HepG2 (cell line): Measurements from ENCODE around the gene RASA3. TPM values are rescaled to one million over a fixed set of nuclear protein-coding genes. Genes with fewer than 3 reads are reported as not detected.

Experiments used
- ATAC-seq: fragments of 200-7000 bp; cut with Tn5 transposase; 3 replicates; pipeline ENCODE4 v1.9.1; 2020; ENCODE audit warnings: mild to moderate bottlenecking, moderate library complexity
- BruUV-seq: library from RNA; stranded (reverse); fragments of 400-500 nt; replicated peaks from 2 replicates; lab custom pipeline; 2021; lab: Mats Ljungman, UMichigan
- CTCF ChIA-PET: fragments of 300-600 bp; formaldehyde crosslinking; extraction: SDS; loops from one replicate; lab custom pipeline; 2021; ENCODE audit warnings: low total read pairs, inconsistent platforms, low intra/inter-chr PET ratio; lab: Yijun Ruan, JAX
- POLR2A ChIA-PET: fragments of 350-600 bp; sonication (Branson Sonifier 250); formaldehyde crosslinking; loops from one replicate; lab custom pipeline; 2020; ENCODE audit warnings: antibody characterized with exemption, inconsistent platforms; lab: Yijun Ruan, JAX
- DNase-seq: peaks from one replicate; pipeline ENCODE4 v3.0.0-alpha.2; 2015; ENCODE audit warnings: low spot score
- FAIRE-seq: peaks from 3 replicates; lab custom pipeline; 2011; peaks lifted over from hg19 to GRCh38; lab: Jason Lieb, UNC
- H2AFZ ChIP-seq: one replicate; pipeline ENCODE4 v1.6.1; 2011; ENCODE audit warnings: low read length, inconsistent platforms
- H3K27ac ChIP-seq: fragments of 300-600 bp; 3 replicates; pipeline ENCODE4 v1.8.0; 2011; ENCODE audit warnings: mixed run types, mild to moderate bottlenecking, mixed read lengths, low read length, inconsistent platforms; ENCODE audit not compliant: insufficient read depth; ENCODE audit errors: extremely low read length
- H3K27me3 ChIP-seq, 2 experiments: fragments of 200-600 bp in 1 of 2; 2 replicates in 1 of 2; 3 replicates in 1 of 2; pipeline versions ENCODE4 v1.6.0 to v1.8.0; 2011; ENCODE audit warnings: low read length in 2 of 2, mild to moderate bottlenecking in 2 of 2, moderate library complexity in 2 of 2, inconsistent platforms in 1 of 2; ENCODE audit not compliant: insufficient read depth in 2 of 2, control insufficient read depth in 1 of 2
- H3K36me3 ChIP-seq, 2 experiments: fragments of 200-600 bp in 1 of 2; replicated peaks in 1 of 2; 2 replicates in 1 of 2; 3 replicates in 1 of 2; pipeline versions ENCODE4 v1.5.1 to v1.8.0; 2011; ENCODE audit warnings: low read length in 2 of 2, inconsistent platforms in 1 of 2; ENCODE audit not compliant: insufficient read depth in 2 of 2, control insufficient read depth in 1 of 2
- H3K4me1 ChIP-seq: 2 replicates; pipeline ENCODE4 v1.5.1; 2012; ENCODE audit warnings: low read length, inconsistent platforms; ENCODE audit not compliant: insufficient read depth
- H3K4me2 ChIP-seq: 2 replicates; pipeline ENCODE4 v1.6.0; 2011; ENCODE audit warnings: low read depth, low read length, inconsistent platforms
- H3K4me3 ChIP-seq, 3 experiments: fragments of 200-600 bp in 1 of 3; sonication (generic), shearing (Covaris generic) in 1 of 3; replicated peaks in 1 of 3; 2 replicates each; pipeline ENCODE4 v1.5.1; 2011 to 2016; ENCODE audit warnings: low read length in 3 of 3, inconsistent platforms in 2 of 3, low read depth in 2 of 3, mild to moderate bottlenecking in 2 of 3, control low read depth in 1 of 3, mixed read lengths in 1 of 3; ENCODE audit not compliant: insufficient read depth in 1 of 3
- H3K79me2 ChIP-seq: one replicate; pipeline ENCODE4 v1.6.1; 2011; ENCODE audit warnings: low read length, inconsistent platforms; ENCODE audit not compliant: insufficient read depth
- H3K9ac ChIP-seq: 2 replicates; pipeline ENCODE4 v1.6.0; 2011; ENCODE audit warnings: mild to moderate bottlenecking, low read depth, low read length, inconsistent platforms; ENCODE audit not compliant: insufficient read depth
- H3K9me3 ChIP-seq: 2 replicates; pipeline ENCODE4 v1.5.1; 2012; ENCODE audit warnings: mild to moderate bottlenecking, low read length
- H4K20me1 ChIP-seq: 2 replicates; pipeline ENCODE4 v1.6.0; 2011; ENCODE audit warnings: inconsistent platforms, mild to moderate bottlenecking, low read length, moderate library complexity; ENCODE audit not compliant: insufficient read depth
- ATF7-NPFF ChIP-seq: sonication (generic); formaldehyde crosslinking; IDR thresholded peaks from 2 replicates; pipeline ENCODE4 v1.8.1; 2023; ENCODE audit warnings: mild to moderate bottlenecking, low read depth, missing genetic modification reagents, moderate library complexity
- DNMT3B ChIP-seq: conservative IDR thresholded peaks from 2 replicates; pipeline ENCODE4 v1.6.1; 2016; ENCODE audit warnings: missing biosample characterization, control low read depth
- FIP1L1 ChIP-seq: fragments of 200-400 bp; formaldehyde crosslinking; IDR thresholded peaks from 2 replicates; pipeline ENCODE4 v1.6.1; 2018; ENCODE audit warnings: low read depth, mild to moderate bottlenecking, low read length, moderate library complexity, borderline replicate concordance; ENCODE audit not compliant: insufficient read depth
- GPN1 ChIP-seq: sonication (generic); formaldehyde crosslinking; IDR thresholded peaks from 2 replicates; pipeline ENCODE4 v1.5.1; 2020; ENCODE audit warnings: missing genetic modification reagents, borderline replicate concordance
- MYNN ChIP-seq: sonication (generic); formaldehyde crosslinking; IDR thresholded peaks from 2 replicates; pipeline ENCODE4 v1.4.0; 2020; ENCODE audit warnings: mild to moderate bottlenecking, low read depth, missing genetic modification reagents
- RBAK ChIP-seq: sonication (generic); formaldehyde crosslinking; IDR thresholded peaks from 2 replicates; pipeline ENCODE4 v1.5.1; 2020; ENCODE audit warnings: mild to moderate bottlenecking, missing genetic modification reagents
- TMF1 ChIP-seq: sonication (generic); formaldehyde crosslinking; IDR thresholded peaks from 2 replicates; pipeline ENCODE4 v1.8.1; 2022; ENCODE audit warnings: low read depth, missing genetic modification reagents
- TOE1 ChIP-seq: sonication (generic); formaldehyde crosslinking; IDR thresholded peaks from 2 replicates; pipeline ENCODE4 v1.4.0; 2020; ENCODE audit warnings: mild to moderate bottlenecking, missing genetic modification reagents
- ZEB1 ChIP-seq: IDR thresholded peaks from 2 replicates; pipeline ENCODE4 v1.6.1; 2012; ENCODE audit warnings: mild to moderate bottlenecking, low read depth, inconsistent platforms; ENCODE audit not compliant: insufficient replicate concordance
- ZFP1 ChIP-seq: IDR thresholded peaks from 2 replicates; pipeline ENCODE4 v1.6.1; 2016
- ZFP36 ChIP-seq: fragments of 150-350 bp; IDR thresholded peaks from 2 replicates; pipeline ENCODE4 v1.6.1; 2018; ENCODE audit warnings: borderline replicate concordance, low read length, low read depth; ENCODE audit not compliant: partially characterized antibody
- ZSCAN31 ChIP-seq: sonication (generic); formaldehyde crosslinking; IDR thresholded peaks from 2 replicates; pipeline ENCODE4 v1.5.0; 2020; ENCODE audit warnings: low read depth, mild to moderate bottlenecking, missing genetic modification reagents
- WGBS: methylation state at CpG from one replicate; pipeline ENCODE4 v1.1.6; 2017; ENCODE audit warnings: low lambda C conversion rate; 5-methylcytosine and 5-hydroxymethylcytosine counted together
- in situ Hi-C: cut with HindIII; loops from 2 replicates; pipeline ENCODE4 v1.10.0; 2017; ENCODE audit warnings: low pct_unique_long_range_greater_than_20kb; ENCODE audit not compliant: extremely low pct_ligation_motif_present
- intact Hi-C: fragments of 100-400 bp; cut with micrococcal nuclease; formaldehyde crosslinking; loops from one replicate; pipeline ENCODE4 v1.10.0; 2022; ENCODE audit not compliant: unreplicated experiment
- polyA plus RNA-seq, 8 experiments: library from polyadenylated mRNA; depleted of rRNA in 3 of 8; stranded (reverse) in 7 of 8; unstranded in 1 of 8; fragments of >200 nt; fragmentation: Illumina TruSeq in 4 of 8; extraction: Trizol in 4 of 8; gene quantifications; 2 replicates each; pipeline versions ENCODE4 v1.2.1 to v1.2.3, GENCODE V29; 2011 to 2016; ENCODE audit warnings: low read depth in 4 of 8, missing spikeins in 1 of 8, mixed read lengths in 1 of 8; ENCODE audit not compliant: insufficient read depth in 1 of 8
- total RNA-seq, 5 experiments: library from RNA; depleted of rRNA; stranded (reverse); fragments of >200 nt; fragmentation: Illumina TruSeq; extraction: Trizol; gene quantifications; 2 replicates each; pipeline ENCODE4 v1.2.3, GENCODE V29; 2016; ENCODE audit warnings: low read depth in 1 of 5

RASA3 gene
- total and polyA plus RNA-seq, 2 of the 13 experiments (the other 11 are each of a cell fraction or from before 2014, with no cell fraction given) = 0.05 TPM; not detected in 1

GRCh38 chr13:113992276-113993005 lies 140.0 kb downstream of the RASA3 start:
- TF ChIP-seq DNMT3B (CRISPR knock-in tag) = no peak
- no peak for TF ChIP-seq ZEB1
- no peak for TF ChIP-seq TOE1 (CRISPR knock-in tag)
- TF ChIP-seq ZFP1 = no peak
- no peak for TF ChIP-seq MYNN (CRISPR knock-in tag)
- TF ChIP-seq RBAK (CRISPR knock-in tag) = no peak
- TF ChIP-seq GPN1 (CRISPR knock-in tag) = no peak
- TF ChIP-seq ZFP36 = no peak
- TF ChIP-seq TMF1 (CRISPR knock-in tag) = no peak
- no peak for TF ChIP-seq ATF7-NPFF
- TF ChIP-seq ZSCAN31 = no peak
- TF ChIP-seq FIP1L1 = no peak
- TF ChIP-seq, all 625 proteins: peak for 0
- Histone ChIP-seq H3K9me3 (no peaks in the 10 kb centered on the region), H3K4me3 (no peak overlapping the region), H3K4me2 (no peak overlapping the region), H3K27me3 (peaks cover 0 to 17% of the 10 kb centered on the region in 2 experiments; a peak in 2 of 5 replicates), H3K9ac (no peak overlapping the region), H2AFZ (no peak overlapping the region), H3K36me3 (no peaks in the 10 kb centered on the region), H3K4me1 (no peaks in the 10 kb centered on the region), H3K79me2 (no peaks in the 10 kb centered on the region), H3K27ac (no peak overlapping the region), H4K20me1 (no peaks in the 10 kb centered on the region)
- DNase-seq (no peak), ATAC-seq (peak; percentile 35; the same call in 1 of the 3 replicates), FAIRE-seq (no peak)
- CTCF ChIA-PET = no interaction called here
- intact Hi-C loops = no loop called here
- no TSS peak for BruUV-seq
- 12% methylated on average over 18 of the region's 21 CpGs for WGBS
- in situ Hi-C loops = no loop called here
- POLR2A ChIA-PET = no interaction called here
